LoVo (cell line): ENCODE data around the gene DUOXA2.
"Not testable (repeated sequence)": the region's sequence is repeated elsewhere in the genome, so short reads cannot be mapped to it uniquely, and the experiment has no call there.

Experiments
- DNase-seq: peaks from one replicate; pipeline ENCODE4 v3.0.0-alpha.2; 2016; ENCODE audit warnings: low spot score

DUOXA2 gene

DNA sequence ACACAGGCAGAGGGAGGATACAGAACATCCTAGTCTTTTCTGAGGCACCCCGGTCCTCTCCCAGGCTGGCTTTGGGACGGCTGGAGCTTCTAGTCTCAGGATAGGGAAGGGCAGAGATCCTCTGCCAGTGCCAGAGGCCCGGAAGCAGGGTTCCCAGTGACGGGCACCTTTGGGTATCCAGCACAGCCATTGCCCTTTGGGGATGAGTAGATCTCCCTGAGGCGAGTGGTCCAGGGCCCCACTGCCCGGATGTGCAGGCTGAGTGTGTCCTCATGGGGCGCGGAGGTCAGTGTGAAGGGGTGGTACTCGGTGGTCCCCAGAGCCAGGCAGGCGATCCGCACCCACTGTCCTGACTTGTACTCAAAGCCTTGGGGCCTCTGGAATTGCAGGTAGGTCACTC, 18.5 kb upstream of the DUOXA2 start:
- no peak for DNase-seq

DNA sequence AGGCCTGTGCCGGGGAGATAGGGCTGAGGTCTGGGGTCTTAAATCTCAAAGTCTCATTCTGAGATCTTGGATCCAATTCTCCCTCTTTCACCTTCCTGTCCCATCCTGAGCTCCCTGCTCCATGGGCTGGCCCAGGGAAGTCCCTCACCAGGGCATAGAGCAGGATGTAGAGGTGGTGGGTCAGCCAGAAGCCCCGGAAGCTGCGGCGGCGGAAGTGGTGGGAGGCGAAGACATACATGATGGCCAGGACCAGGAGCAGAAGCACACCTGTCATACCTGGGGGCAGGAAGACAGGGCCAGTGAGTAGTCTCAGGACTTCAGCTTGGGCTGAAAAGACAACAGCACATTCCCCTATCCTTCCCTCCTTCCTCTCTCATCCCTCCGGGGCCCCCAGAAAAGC, 16.7 kb upstream of the DUOXA2 start:
- DNase-seq: no peak

DNA sequence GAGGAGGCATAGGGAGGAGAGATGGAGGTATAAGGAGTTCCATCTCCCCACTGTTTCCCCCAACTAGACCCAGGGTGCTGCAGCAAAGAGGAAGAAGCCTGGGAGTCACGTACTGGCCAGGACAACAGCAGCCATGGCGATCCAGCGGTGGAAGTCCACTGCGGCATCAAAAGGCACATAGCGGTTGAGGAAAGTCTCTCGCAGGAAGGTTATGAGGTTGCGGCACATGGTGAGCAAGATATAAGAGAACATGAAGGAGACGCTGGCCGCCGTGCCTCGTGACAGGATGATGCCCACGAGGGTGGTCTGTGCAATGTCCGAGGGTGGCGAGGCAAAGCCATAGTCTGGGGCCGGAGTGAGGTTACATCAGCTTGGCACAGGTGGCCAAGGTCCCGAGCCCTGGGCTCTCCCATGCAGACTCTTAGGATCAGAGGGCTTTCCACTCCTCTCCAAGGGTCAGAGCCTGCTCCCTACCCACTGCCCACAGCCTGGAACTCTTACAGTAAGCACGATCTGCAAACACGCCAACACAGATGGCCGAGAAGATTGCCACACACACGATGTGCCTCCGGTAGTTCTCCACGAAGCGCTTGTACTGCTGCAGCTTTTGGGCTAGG, 14.5 kb upstream of the DUOXA2 start:
- DNase-seq: no peak

DNA sequence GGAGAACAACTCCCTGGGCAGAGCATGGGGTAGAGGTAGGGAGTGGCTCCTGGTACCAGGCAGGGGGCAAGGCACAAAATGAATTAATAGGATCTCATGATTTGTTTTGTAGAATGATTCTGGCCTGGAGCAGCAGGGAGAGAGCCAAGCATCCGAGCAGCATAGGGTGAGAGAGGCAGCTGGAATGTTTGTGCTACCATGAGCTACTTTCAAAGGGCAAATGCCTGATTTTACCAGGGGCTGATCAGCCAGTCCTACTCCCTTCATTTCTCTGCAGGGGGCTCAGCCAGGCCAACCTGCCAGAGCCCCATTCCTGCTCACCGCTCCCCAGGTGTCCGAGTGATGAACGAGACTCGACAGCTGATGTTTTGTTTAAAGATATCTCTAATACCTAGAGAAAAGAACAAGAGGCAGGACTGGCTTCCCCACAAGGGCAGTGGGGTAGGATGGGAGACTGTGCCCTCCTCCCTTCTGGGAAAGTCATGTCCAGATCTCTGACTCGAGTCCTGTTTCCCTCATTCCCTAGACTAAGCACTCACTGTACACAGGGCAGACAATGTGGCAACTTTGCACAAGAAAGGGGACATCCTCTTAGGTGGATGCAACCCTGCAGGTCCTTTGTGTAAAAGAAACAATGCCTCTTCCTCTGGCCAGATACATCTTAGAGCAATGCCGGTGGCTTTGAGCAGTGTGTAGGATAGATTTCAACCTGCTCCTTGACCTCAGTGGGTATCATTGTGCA, 13.1 kb upstream of the DUOXA2 start:
- DNase-seq: no peak

DNA sequence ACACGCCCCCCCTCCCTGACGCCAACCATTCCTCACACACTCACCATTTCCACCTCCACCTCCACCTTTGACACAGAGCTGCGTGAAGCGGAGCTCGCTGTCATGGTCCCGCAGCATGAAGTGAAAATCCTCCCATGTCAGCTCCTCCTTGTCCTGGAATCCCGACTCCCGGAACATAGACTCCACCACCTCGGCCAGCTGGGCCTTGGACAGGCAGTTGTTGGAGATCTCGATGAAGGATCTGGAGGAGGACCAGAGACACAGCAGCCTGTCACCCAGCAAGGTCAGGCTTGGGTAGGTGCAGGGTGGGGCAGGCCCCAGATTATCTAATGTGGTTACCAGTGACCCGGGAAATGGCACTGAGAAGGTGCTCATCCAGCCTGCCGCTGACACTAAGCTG, 12.4 kb upstream of the DUOXA2 start:
- no peak for DNase-seq

DNA sequence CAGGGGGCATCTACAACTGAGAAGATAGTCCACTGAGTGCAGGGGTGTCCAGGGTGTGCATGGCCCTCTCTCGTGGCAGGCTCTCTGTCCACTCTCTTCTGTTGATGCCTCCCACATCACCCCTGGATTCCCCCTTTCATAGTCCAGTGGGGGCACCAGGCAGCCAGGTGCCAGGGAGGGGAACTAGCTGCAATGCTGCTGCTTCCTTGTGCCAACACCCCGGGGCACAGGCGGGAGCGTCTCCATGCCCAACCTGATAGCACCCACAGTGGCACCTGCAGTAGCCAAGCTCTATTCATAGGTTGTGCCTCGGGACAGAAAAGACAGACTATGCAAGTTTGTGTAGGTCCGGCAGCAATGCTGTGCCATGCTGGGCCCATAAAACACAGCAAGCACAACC, 11.9 kb upstream of the DUOXA2 start:
- no peak for DNase-seq

DNA sequence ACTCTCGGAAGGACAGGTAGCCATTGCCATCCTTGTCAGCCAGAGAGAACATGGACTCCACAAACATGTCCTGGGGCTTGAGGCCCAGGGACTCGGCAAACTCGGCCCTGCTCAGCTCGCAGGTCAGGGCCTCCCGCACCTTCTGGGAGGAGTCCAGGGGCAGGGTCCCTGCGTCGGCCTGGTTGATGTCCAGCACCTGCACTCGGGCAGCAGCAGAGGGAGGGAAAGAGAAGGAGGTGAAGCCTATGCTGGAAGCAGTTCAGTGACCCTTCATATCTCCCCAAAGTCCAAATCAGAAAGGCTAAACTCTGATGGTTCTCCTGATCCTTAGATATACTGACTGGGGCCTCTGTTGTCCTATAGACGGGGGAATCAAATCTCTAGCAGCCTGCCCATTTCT, 10.0 kb upstream of the DUOXA2 start:
- not testable (repeated sequence) for DNase-seq

DNA sequence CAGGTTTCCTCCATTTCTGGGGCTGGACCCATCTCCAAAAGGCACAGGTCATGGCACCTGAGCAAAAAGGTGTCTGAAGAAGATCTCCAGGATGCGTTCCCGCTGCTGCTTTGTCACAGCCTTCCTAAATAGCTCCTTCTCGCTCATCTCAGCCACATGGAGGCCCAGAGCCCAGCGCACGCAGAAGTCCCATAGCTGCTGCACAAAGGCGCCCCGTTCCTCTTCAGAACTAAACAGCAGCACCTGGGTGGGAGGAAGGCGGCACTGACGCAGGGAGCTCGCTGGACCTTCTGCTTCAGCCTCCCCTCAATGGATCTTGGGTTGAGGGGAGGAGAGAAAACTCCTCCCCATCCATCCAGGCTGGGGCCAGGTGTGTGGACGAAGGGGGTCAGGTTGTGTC, 8.5 kb upstream of the DUOXA2 start:
- DNase-seq: no peak

DNA sequence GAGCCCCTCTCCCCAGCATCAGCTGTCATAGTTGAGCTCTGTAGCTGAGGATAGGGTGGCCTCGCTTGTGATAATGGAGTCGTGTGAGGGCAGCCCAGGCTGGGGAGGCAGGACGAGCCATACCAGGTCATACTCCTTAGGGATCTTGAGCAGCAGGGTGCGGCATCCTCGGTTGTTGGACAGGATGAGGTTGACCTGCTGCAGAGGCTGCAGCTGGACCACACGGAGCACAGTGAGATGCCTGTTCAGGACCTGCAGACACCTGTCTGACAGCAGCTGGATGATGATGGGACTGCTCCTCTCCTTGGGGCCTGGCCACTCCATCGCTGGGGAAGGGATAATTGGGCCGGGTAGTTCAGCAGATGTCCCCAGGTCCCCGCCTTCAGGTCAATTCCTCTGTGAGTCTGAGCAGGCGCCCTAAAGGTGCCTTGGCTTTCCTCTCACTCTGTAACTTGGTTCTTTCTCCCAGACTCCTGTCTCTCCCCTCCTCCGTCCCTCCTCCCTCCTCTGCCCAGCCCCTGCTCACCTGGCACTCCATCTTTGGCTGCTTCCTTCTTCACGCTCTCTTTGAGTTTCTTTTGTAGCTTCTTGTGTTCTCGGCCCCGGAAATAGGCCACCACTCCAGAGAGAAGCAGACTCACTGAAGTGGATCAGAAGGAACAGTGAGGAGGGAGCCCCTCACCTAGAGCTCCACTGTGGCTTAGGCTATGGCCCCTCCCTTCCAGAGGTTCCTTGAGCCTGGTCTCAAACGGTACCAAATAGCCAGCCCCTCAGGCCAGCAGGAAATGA, 7.9 kb upstream of the DUOXA2 start:
- no peak for DNase-seq

DNA sequence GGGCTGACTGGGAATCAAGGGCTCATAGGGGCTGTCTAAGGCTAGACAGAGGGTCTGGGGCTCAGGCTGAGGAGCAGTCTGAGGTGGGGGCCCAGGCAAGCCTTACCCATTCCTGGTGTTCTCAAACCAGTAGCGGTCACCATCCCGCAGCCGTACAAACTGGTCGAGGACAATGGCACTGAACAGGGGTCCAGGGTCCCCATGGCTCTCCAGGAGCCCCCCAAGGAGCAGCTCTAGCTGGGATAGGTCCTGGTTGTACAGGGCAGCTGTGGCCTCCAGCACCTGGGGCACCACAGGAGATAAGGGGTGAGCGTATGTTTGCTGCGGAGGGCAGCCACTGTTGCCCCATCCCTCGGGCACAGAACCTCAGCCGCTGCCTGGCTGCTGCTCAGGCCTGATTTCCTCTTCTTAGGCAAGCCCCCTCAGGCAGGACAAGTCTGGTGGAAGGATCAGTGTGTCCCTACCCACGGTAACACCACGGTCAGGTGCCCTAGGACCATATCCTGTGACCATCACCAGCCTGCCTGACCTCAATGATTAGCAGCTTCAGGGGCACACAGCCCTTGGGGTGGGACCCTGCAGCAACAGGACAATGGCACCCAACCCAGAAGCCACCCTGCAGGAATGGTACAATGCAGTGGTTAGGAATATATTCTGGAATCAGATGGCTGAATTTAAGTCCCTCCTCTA, 6.0 kb upstream of the DUOXA2 start:
- DNase-seq: no peak

DNA sequence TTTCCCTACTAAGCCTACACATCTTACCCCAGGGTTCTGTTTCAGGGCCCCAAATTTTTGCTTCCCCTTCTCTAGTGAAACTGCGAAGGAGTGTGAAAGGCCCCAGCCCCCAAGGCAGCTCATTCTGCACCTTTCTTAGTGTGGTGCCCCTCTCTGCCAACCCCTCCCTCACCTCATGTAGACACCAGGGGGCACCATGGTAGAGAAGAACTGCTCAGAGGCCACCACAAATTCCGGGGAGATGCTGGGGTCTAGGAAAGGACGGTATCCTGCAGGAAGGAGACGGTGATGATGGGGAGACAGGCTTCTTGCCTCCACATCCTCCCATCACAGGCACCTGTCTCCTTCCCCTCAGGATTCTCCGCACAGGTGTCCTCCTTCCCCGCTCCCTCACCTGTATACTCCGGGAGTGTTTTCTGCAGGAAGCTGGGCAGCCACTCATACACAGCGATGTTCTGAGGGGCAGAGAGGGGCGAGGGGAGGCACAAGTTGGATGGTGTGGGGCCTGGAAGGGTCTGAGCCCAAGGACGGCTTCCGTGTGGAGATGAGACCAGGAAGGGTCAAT, 3.8 kb upstream of the DUOXA2 start:
- DNase-seq: no peak

DNA sequence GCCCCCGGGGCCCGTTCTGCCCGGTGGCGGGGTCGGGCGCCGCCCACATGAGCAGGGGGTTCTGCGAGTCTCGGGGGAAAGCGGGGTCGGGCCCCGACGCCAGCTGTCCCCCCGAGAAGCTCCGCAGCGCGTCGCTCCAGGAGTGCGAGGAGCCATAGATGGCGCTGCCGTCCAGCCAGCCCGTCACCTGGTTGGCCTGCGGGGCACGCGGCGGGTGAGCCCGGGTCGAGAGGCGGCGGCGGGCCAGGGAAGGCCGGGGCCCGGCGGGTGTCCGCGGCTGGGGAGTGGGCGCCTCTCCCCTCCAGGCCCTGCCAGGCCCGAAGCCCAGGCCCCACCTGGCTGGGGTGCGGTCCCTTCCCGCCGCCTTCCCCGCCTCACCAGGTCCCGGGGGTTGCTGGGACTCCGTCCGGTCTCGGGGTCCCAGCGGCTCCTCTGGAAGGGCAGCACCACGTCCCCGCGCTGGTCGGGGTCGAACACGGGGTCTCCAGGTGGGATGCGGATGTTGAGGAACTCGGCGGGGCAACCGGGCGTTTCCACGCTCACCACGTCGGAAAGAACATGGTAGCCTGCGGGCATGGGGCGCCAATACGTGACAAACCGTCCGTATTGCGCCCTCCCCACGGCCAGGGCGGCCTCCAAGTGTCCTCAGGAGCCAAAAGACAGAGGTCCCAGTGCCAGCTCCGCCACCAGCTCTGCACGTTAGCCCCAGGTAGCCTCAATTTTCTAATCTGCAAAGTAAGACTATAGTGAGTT, 2.6 kb upstream of the DUOXA2 start:
- DNase-seq: no peak

DNA sequence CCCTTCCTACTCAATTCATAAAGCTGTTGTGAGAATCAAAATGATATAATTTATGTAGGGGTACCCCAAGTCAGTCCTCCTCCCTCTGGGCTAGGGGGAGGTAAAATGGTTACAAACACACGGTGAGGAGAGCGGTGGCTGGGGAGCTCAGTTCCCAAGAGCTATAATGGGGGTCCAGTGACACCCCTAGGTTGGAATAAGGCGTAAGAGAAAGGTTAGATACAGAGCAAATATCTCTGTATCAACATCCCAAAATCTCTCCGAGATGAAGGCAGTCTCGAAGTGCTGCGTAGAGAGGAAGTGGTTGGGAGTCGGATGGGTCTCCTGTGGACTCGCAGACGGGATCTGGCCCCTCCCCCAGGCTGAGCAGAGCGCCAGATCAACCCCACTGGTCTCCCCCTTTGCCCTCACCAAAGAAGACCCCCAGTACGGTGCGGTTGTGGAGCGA, 2.0 kb upstream of the DUOXA2 start:
- DNase-seq: no peak

DNA sequence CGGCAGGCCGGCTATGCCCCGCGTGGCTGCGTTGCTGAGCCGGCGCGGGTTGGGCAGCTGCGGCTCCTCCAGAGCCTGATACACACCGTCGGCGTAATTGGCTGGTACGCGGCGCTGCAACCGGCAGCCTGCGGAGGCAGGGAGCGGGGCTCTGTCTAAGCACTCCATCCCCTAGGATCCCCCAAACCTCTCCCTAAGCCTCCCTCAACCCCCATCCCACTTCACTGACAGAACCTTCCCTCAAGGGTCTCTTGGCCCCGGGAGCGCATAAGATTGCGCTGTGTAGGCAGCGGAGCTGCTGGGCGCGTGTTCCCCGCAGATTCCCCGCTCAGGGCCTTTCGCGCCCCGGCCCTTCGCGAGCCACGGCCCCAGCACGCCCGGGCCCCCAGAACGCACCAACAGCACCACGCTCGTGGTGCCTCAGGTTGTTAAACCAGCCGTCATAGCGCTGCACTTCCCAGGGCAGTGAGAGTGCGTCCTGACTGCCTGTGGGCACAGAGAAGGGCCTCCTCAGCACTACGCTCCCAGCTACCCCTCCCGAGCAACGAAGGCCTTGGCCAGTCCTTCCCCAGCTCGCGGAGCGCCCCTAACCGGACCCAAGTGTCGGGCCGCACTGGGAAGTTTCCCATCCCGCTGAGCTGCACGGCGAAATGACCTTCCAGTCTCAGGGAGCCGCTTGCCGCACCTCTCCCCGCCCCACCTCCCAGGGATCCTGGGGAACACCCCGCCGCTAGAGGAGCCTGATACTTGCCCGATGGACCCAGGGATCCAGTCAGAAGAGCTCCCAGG, 1.3 kb upstream of the DUOXA2 start:
- no peak for DNase-seq

DNA sequence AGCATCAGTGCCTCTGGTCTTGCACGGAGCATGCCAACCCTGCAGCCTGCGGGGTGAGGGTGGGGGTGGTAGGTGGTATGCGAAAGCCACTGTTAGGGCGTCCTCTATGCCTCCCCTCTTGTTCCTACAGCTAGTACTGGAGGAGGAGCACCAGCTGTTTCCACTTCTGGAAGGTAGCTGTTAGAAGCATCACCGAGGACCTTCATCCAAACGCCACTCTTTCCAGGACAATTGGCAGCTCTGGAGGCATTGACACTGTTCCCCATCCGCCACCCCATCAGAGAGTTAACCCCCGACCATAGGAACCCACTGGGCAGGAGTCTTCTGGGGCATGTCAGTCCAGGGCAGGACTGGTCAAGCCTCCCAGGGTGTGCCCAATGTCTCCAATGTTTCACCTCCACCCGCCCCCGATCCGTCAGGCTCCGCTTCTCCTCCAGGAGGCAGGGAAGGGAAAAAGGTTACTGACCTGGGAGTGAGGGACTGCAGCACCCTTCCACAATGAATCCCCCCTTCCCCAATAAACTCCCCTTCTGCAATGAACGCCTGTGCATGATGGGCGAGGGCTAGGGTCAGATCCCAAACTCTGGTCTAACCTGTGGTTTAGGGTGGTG, 641 bp upstream of the DUOXA2 start:
- DNase-seq: no peak

DNA sequence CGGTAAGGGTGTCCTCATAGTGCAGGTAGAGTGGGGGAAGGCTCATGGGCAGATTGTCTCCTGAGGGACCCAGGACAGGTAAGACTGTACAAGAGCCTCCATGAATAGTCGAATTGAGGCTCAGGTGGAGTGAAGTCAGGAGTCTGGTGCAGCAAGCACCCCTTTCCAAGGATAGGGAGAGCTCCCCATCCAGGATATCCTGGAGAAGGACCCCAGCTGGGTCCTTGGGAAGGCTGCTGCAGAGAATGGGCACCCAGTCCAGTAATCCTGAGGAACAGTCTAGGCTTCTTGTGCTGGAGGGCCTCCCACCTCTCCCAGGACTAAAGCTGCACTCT, 592 bp downstream of the DUOXA2 start:
- DNase-seq: no peak

DNA sequence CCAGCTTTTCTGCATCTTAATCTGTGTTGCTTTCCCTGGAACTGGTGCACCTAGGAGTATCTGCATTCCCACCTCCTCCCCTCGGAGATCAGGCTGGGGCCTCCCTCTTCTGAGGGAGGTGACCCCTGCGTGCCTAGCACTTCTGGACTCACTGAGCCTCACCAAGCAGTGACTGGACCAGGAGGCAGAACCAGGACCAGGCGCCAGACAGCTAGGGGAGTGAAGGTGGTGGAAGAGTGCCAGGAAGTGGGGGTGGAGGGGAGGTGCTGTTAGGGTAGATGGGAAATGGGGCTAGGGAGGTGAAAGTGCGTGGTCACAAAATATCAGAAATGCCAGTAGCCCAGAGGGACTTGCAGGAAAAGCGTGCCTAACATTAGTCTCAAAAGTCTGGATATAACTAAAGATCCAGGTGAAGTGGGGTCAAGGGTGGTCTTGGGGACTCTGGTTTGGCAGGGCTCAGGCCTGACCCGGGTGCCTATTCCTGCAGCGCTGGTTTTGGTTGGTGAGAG, 1.2 kb downstream of the DUOXA2 start:
- no peak for DNase-seq

DNA sequence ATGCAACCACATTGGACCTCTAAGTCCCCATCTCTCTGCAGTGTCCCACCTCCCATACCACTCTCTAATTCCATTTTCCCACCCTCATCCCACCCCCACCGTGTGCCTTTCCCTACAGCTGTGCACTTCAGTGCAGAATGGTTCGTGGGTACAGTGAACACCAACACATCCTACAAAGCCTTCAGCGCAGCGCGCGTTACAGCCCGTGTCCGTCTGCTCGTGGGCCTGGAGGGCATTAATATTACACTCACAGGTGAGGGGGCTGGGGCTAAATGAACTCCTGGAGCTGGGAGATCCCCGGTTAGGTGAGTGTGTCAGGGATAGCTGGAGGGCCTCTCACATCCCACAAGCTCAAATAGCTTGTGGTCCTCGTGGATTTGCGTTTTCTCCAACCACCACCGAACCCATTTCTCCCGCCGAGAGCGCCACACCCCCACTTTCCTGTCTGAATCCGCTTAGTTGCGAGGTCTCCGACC, 1.9 kb downstream of the DUOXA2 start:
- no peak for DNase-seq

DNA sequence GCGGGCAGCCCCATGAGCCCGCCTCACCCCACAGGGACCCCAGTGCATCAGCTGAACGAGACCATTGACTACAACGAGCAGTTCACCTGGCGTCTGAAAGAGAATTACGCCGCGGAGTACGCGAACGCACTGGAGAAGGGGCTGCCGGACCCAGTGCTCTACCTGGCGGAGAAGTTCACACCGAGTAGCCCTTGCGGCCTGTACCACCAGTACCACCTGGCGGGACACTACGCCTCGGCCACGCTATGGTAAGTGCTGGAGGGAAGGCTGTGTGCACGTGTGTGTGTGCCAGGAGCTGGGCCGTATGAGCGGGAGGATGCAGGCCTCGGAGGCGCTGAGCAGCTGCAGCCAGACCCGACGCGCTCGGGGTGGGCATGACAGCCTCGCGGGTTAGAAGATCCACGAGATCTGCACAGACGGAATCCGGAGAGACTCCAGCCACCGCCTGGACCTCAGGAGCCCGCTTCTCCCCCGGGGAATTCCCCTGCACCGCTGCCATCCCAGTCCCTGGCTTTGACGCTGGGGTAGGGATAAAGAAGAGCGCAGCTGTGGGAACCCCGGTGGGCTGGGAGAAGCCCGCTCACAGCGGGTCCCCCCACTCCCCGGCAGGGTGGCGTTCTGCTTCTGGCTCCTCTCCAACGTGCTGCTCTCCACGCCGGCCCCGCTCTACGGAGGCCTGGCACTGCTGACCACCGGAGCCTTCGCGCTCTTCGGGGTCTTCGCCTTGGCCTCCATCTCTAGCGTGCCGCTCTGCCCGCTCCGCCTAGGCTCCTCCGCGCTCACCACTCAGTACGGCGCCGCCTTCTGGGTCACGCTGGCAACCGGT, 2.6 kb downstream of the DUOXA2 start:
- no peak for DNase-seq
